ENCODE data around the gene ALDH8A1. TPM values are rescaled to one million over a fixed set of nuclear protein-coding genes. Genes with fewer than 3 reads are reported as not detected.

Gene ALDH8A1
- total RNA-seq, 1 experiment from 2014 or later, result not detected

DNA sequence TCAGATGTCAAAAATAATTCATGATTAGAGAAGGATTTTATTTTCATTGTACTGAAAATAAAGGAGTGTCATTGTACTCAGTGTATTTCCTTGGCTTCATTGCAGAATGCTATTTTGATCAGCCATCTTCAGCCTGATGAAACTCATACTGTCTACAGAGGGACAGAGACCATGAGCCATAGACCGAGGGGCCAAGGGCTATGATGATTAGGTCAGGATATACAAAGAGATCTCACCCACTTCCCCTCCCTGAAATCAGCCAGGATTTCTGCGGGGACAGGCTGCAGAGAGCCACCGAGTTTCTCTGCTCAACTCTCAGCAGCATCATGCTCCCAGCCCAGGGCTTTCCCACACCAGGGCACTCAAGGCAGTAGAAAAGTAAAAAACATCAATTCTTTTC lies 47.0 kb downstream of the ALDH8A1 start:
- TF ChIP-seq, protein P1, sequence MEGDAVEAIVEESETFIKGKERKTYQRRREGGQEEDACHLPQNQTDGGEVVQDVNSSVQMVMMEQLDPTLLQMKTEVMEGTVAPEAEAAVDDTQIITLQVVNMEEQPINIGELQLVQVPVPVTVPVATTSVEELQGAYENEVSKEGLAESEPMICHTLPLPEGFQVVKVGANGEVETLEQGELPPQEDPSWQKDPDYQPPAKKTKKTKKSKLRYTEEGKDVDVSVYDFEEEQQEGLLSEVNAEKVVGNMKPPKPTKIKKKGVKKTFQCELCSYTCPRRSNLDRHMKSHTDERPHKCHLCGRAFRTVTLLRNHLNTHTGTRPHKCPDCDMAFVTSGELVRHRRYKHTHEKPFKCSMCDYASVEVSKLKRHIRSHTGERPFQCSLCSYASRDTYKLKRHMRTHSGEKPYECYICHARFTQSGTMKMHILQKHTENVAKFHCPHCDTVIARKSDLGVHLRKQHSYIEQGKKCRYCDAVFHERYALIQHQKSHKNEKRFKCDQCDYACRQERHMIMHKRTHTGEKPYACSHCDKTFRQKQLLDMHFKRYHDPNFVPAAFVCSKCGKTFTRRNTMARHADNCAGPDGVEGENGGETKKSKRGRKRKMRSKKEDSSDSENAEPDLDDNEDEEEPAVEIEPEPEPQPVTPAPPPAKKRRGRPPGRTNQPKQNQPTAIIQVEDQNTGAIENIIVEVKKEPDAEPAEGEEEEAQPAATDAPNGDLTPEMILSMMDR (conservative IDR thresholded peaks at IDR 0.05), result no peak
- Histone ChIP-seq H3K9me3 (ENCODE audit: control insufficient read depth, low read depth, low read length) (no peaks in the 10 kb centered on the region), H4K91ac (ENCODE audit: insufficient read length, low read depth, low read length) (no peak overlapping the region), H3K4me1 (ENCODE audit: insufficient read depth, low read length) (no peaks in the 10 kb centered on the region), H2BK20ac (ENCODE audit: low read depth, low read length, poor library complexity, severe bottlenecking) (no peak overlapping the region), H2AFZ (ENCODE audit: low read length) (no peak overlapping the region), H2AK5ac (ENCODE audit: insufficient read length, low read length) (no peak overlapping the region), H3K79me2 (ENCODE audit: insufficient read depth, low read length) (no peaks in the 10 kb centered on the region), H3K23ac (ENCODE audit: insufficient read length, low read depth, low read length) (no peak overlapping the region), H2BK5ac (ENCODE audit: insufficient read length, low read length) (no peak overlapping the region), H3K79me1 (ENCODE audit: insufficient read depth, low read depth, low read length, poor library complexity, severe bottlenecking) (no peaks in the 10 kb centered on the region), H3K56ac (ENCODE audit: insufficient read length, low read depth, low read length) (no peak overlapping the region), H4K20me1 (ENCODE audit: control insufficient read depth, insufficient read depth, insufficient read length) (no peaks in the 10 kb centered on the region), H2BK12ac (ENCODE audit: insufficient read length, low read depth, low read length) (no peak overlapping the region), H3K14ac (ENCODE audit: insufficient read depth, low read length) (no peak overlapping the region), H2BK120ac (ENCODE audit: low read depth, low read length, poor library complexity, severe bottlenecking) (no peak overlapping the region), H4K5ac (ENCODE audit: insufficient read length, low read depth, low read length) (no peak overlapping the region), H3K9ac (ENCODE audit: extremely low read depth, insufficient read length, low read length) (no peak overlapping the region), H3T11ph (ENCODE audit: low read length) (no peak overlapping the region), H3K27ac (ENCODE audit: insufficient read length, low read depth, low read length) (no peak overlapping the region), H2BK15ac (ENCODE audit: low read depth, low read length) (no peak overlapping the region), H3K23me2 (ENCODE audit: insufficient read length, low read depth, low read length, poor library complexity, severe bottlenecking) (no peaks in the 10 kb centered on the region), H3K4ac (ENCODE audit: low read depth, low read length) (no peak overlapping the region), H4K8ac (replicated peaks; ENCODE audit: insufficient read length, low read depth, low read length) (no peak overlapping the region), H3K27me3 (ENCODE audit: insufficient read depth, low read length) (no peaks in the 10 kb centered on the region), H3K4me2 (ENCODE audit: insufficient read depth, insufficient read length, low read length) (no peak overlapping the region), H3K18ac (ENCODE audit: insufficient read length, low read depth, low read length) (no peak overlapping the region)
- Mint-ChIP-seq H3K4me1 (peaks cover 3% of the 10 kb centered on the region in 2 experiments; a peak in 2 of 4 replicates), H3K27me3 (ENCODE audit: low read depth) (no peaks in the 10 kb centered on the region), H3K27ac (0 out of 7 replicates have a peak overlapping the region, but pooled peaks of 1 of the 3 experiments have one; percentile 11), H3K4me3 (no peak overlapping the region), H3K9me3 (peaks cover 0 to 3% of the 10 kb centered on the region in 2 experiments; a peak in 1 of 5 replicates), H3K36me3 (ENCODE audit: insufficient read depth in 1 of 3, low read depth in 3 of 3) (no peaks in the 10 kb centered on the region; a peak in 3 of 7 replicates)
- no peak for DNase-seq
- WGBS (ENCODE audit: extremely low coverage, insufficient read length, low lambda C conversion rate), result no CpG with 5 or more reads among the region's 3 CpGs
